HG02938 (cell line): ENCODE data around the gene KMT5C.

Experiments
- ATAC-seq: cut with Tn5 transposase; IDR thresholded peaks from one replicate; pipeline ENCODE4 v1.9.1; 2021; ENCODE audit warnings: mild to moderate bottlenecking, moderate library complexity; ENCODE audit not compliant: unreplicated experiment

The KMT5C gene

GRCh38 chr19:55365245-55365644 lies 25.6 kb downstream of the KMT5C start:
- ATAC-seq = no peak

- ATAC-seq = no peak
Measured at GRCh38 chr19:55365964-55366363, 26.3 kb downstream of the KMT5C start.

- no peak for ATAC-seq
Measured at GRCh38 chr19:55366790-55367189, 27.1 kb downstream of the KMT5C start.

- ATAC-seq = no peak
Measured at GRCh38 chr19:55368106-55368505, 28.4 kb downstream of the KMT5C start.

- ATAC-seq = no peak
Measured at GRCh38 chr19:55368701-55369563, 29.3 kb downstream of the KMT5C start.

- ATAC-seq = no peak
Measured at GRCh38 chr19:55369653-55370304, 30.1 kb downstream of the KMT5C start.

GRCh38 chr19:55370305-55370988 lies 30.8 kb downstream of the KMT5C start, which contains the start of gene IL11:
TSS of gene IL11 (minus strand) at chr19:55370463. CDS start at chr19:55370310, 153 bp downstream.
- ATAC-seq = no peak

GRCh38 chr19:55372316-55373081 lies 32.8 kb downstream of the KMT5C start:
- no peak for ATAC-seq

- no peak for ATAC-seq
Measured at GRCh38 chr19:55373306-55373992, 33.8 kb downstream of the KMT5C start.

- no peak for ATAC-seq
Measured at GRCh38 chr19:55373993-55374757, 34.5 kb downstream of the KMT5C start.

- ATAC-seq = no peak
Measured at GRCh38 chr19:55376241-55376933, 36.7 kb downstream of the KMT5C start, which contains the start of gene TMEM190. TSS of gene TMEM190 (plus strand) at chr19:55376826. CDS start at chr19:55376854, 28 bp downstream.

- ATAC-seq = no peak
Measured at GRCh38 chr19:55377356-55378131, 37.9 kb downstream of the KMT5C start.

GRCh38 chr19:55379174-55379573 lies 39.5 kb downstream of the KMT5C start:
- no peak for ATAC-seq

- no peak for ATAC-seq
Measured at GRCh38 chr19:55382013-55382412, 42.3 kb downstream of the KMT5C start.

- ATAC-seq = no peak
Measured at GRCh38 chr19:55382522-55383054, 42.9 kb downstream of the KMT5C start.

GRCh38 chr19:55383279-55384130 lies 43.8 kb downstream of the KMT5C start:
- no peak for ATAC-seq
